CD4-positive, alpha-beta T cell treated with Interleukin-17A for 4 hours (primary cell): ENCODE results near the gene SMIM31.
A peak's percentile ranks its signal among the peaks of the same experiment; 100 is the strongest.

Source experiments
- DNase-seq: peaks from one replicate; pipeline ENCODE4 v3.0.0-alpha.2; 2020; ENCODE audit warnings: mixed read lengths

The SMIM31 gene

GRCh38 chr4:164753873-164754488 lies at the start of gene SMIM31:
Gene SMIM31, plus strand, starts transcription at chr4:164754131. Its CDS starts 16,313 bp downstream, at chr4:164770444.
- DNase-seq = no peak

GRCh38 chr4:164706675-164707074 lies 47.3 kb upstream of the SMIM31 start:
- no peak for DNase-seq

GRCh38 chr4:164716901-164717300 lies 37.0 kb upstream of the SMIM31 start:
- DNase-seq = no peak

GRCh38 chr4:164718827-164719226 lies 35.1 kb upstream of the SMIM31 start:
- DNase-seq = no peak

GRCh38 chr4:164725066-164725465 lies 28.9 kb upstream of the SMIM31 start:
- DNase-seq = no peak

GRCh38 chr4:164730705-164731393 lies 23.1 kb upstream of the SMIM31 start:
- DNase-seq = no peak

- DNase-seq = peak; percentile 53
Measured at GRCh38 chr4:164731827-164732474, 22.0 kb upstream of the SMIM31 start.

GRCh38 chr4:164734484-164734883 lies 19.4 kb upstream of the SMIM31 start:
- no peak for DNase-seq

GRCh38 chr4:164748375-164748774 lies 5.6 kb upstream of the SMIM31 start:
- no peak for DNase-seq

GRCh38 chr4:164755432-164755831 lies 1.5 kb downstream of the SMIM31 start:
- DNase-seq = no peak

- no peak for DNase-seq
Measured at GRCh38 chr4:164756686-164757085, 2.8 kb downstream of the SMIM31 start.

GRCh38 chr4:164761241-164761640 lies 7.3 kb downstream of the SMIM31 start:
- DNase-seq = no peak

- no peak for DNase-seq
Measured at GRCh38 chr4:164761746-164762275, 7.9 kb downstream of the SMIM31 start.

GRCh38 chr4:164765096-164765495 lies 11.2 kb downstream of the SMIM31 start:
- DNase-seq = no peak

- no peak for DNase-seq
Measured at GRCh38 chr4:164765833-164766232, 11.9 kb downstream of the SMIM31 start.

- no peak for DNase-seq
Measured at GRCh38 chr4:164768516-164768915, 14.6 kb downstream of the SMIM31 start.

GRCh38 chr4:164770010-164770724 lies 16.2 kb downstream of the SMIM31 start:
- no peak for DNase-seq

GRCh38 chr4:164771088-164771487 lies 17.2 kb downstream of the SMIM31 start:
- DNase-seq = no peak

GRCh38 chr4:164772076-164772475 lies 18.1 kb downstream of the SMIM31 start:
- no peak for DNase-seq

- DNase-seq = no peak
Measured at GRCh38 chr4:164779080-164779479, 25.1 kb downstream of the SMIM31 start.

- no peak for DNase-seq
Measured at GRCh38 chr4:164779811-164780216, 25.9 kb downstream of the SMIM31 start.

GRCh38 chr4:164780839-164781238 lies 26.9 kb downstream of the SMIM31 start:
- DNase-seq = no peak

GRCh38 chr4:164783976-164784375 lies 30.0 kb downstream of the SMIM31 start:
- DNase-seq = no peak
